Measurements from ENCODE around the gene DYNC2H1.

- TF ChIP-seq CTCF (IDR thresholded peaks at IDR 0.05; ENCODE audit: low read depth, low read length) (no peak), POLR2A (IDR thresholded peaks at IDR 0.05; ENCODE audit: extremely low read depth, insufficient read length) (no peak)
These were observed 304.2 kb downstream of the DYNC2H1 start for GRCh38 chr11:103413266-103413888.
